Right atrium auricular region (tissue), 2 donors: Measurements from ENCODE around the gene F2. TPM values are rescaled to one million over a fixed set of nuclear protein-coding genes. Genes with fewer than 3 reads are reported as not detected.
A peak's percentile ranks its signal among the peaks of the same experiment; 100 is the strongest.

Source experiments
- DNase-seq: peaks from one replicate; pipeline ENCODE4 v3.0.0-alpha.2; 2019; ENCODE audit warnings: low spot score
- H3K27ac ChIP-seq, 2 donors: fragments of 200-600 bp; sonication (generic); 1 replicate in 1 of 2; 2 replicates in 1 of 2; pipeline ENCODE4 v1.5.1; 2016 to 2019
- H3K27me3 ChIP-seq, 2 donors: fragments of 200-600 bp; sonication (generic); one replicate each; pipeline versions ENCODE4 v1.5.1 to v1.6.0; 2017 to 2019
- H3K36me3 ChIP-seq: fragments of 200-600 bp; sonication (generic); one replicate; pipeline ENCODE4 v1.5.1; 2016
- H3K4me1 ChIP-seq, 2 donors: fragments of 200-600 bp; sonication (generic); one replicate each; pipeline versions ENCODE4 v1.5.1 to v1.6.0; 2017 to 2019
- H3K4me3 ChIP-seq, 2 donors: fragments of 200-600 bp; sonication (generic); 1 replicate in 1 of 2; 2 replicates in 1 of 2; pipeline ENCODE4 v1.5.1; 2017 to 2019; ENCODE audit warnings: mild to moderate bottlenecking in 1 of 2, moderate library complexity in 1 of 2
- H3K9me3 ChIP-seq, 2 donors: fragments of 200-600 bp; sonication (generic); one replicate each; pipeline ENCODE4 v1.5.1; 2019
- CTCF ChIP-seq, 2 donors: fragments of 200-600 bp; sonication (generic); IDR thresholded peaks; one replicate each; pipeline ENCODE4 v1.5.1; 2019; ENCODE audit warnings: antibody characterized with exemption in 2 of 2
- total RNA-seq, 2 donors: library from RNA; depleted of rRNA; stranded (reverse); fragments of >200 nt; gene quantifications; one replicate each; pipeline ENCODE4 v1.1.0, GENCODE V29; 2016

Gene F2
- total RNA-seq, 2 donors from 2014 or later, result not detected

GRCh38 chr11:46677991-46678740 is 40.8 kb upstream of the F2 start:
- no peak for DNase-seq
- H3K36me3 ChIP-seq, result peaks cover 66% of the 10 kb centered on the region

GRCh38 chr11:46678741-46679130 is 40.3 kb upstream of the F2 start:
- no peaks in the 10 kb centered on the region for H3K9me3 ChIP-seq
- no peak for TF ChIP-seq CTCF (IDR thresholded peaks at IDR 0.05)
- no peak overlapping the region for H3K4me3 ChIP-seq
- DNase-seq, result no peak
- H3K4me1 ChIP-seq, result peaks cover 0 to 51% of the 10 kb centered on the region in 2 donors
- H3K36me3 ChIP-seq, result peaks cover 60% of the 10 kb centered on the region
- no peaks in the 10 kb centered on the region for H3K27me3 ChIP-seq
- peak overlapping the region in 1 of 2 donors; percentile 88 for H3K27ac ChIP-seq

More at GRCh38 chr11:46677991-46678740, 40.8 kb upstream of the F2 start:
- Histone ChIP-seq H3K4me1 (peaks cover 0 to 51% of the 10 kb centered on the region in 2 donors), H3K4me3 (no peak overlapping the region), H3K27me3 (no peaks in the 10 kb centered on the region), H3K9me3 (no peaks in the 10 kb centered on the region), H3K27ac (peak overlapping the region; percentile 86 to 88)
- TF ChIP-seq CTCF (IDR thresholded peaks at IDR 0.05), result no peak

GRCh38 chr11:46679241-46680163 is 39.5 kb upstream of the F2 start:
- H3K4me1 ChIP-seq, result peaks cover 0 to 50% of the 10 kb centered on the region in 2 donors
- H3K36me3 ChIP-seq, result peaks cover 59% of the 10 kb centered on the region

GRCh38 chr11:46680164-46680760 is 38.8 kb upstream of the F2 start:
- peaks cover 59% of the 10 kb centered on the region for H3K36me3 ChIP-seq
- TF ChIP-seq CTCF (IDR thresholded peaks at IDR 0.05), result no peak

More at GRCh38 chr11:46679241-46680163, 39.5 kb upstream of the F2 start:
- H3K27me3 ChIP-seq, result no peaks in the 10 kb centered on the region
- TF ChIP-seq CTCF (IDR thresholded peaks at IDR 0.05), result no peak
- no peaks in the 10 kb centered on the region for H3K9me3 ChIP-seq
- DNase-seq, result no peak
- peak overlapping the region in 1 of 2 donors; percentile 88 for H3K27ac ChIP-seq
- no peak overlapping the region for H3K4me3 ChIP-seq

GRCh38 chr11:46680815-46681214 is 38.2 kb upstream of the F2 start:
- TF ChIP-seq CTCF (IDR thresholded peaks at IDR 0.05), result no peak
- Histone ChIP-seq H3K27ac (peak overlapping the region in 1 of 2 donors; percentile 15), H3K4me1 (peaks cover 0 to 47% of the 10 kb centered on the region in 2 donors), H3K4me3 (no peak overlapping the region), H3K9me3 (no peaks in the 10 kb centered on the region), H3K27me3 (no peaks in the 10 kb centered on the region), H3K36me3 (peaks cover 62% of the 10 kb centered on the region)
- no peak for DNase-seq

More at GRCh38 chr11:46680164-46680760, 38.8 kb upstream of the F2 start:
- DNase-seq, result no peak
- H3K4me3 ChIP-seq, result no peak overlapping the region
- no peaks in the 10 kb centered on the region for H3K9me3 ChIP-seq
- H3K27ac ChIP-seq, result peak overlapping the region in 1 of 2 donors; percentile 15
- peaks cover 0 to 50% of the 10 kb centered on the region in 2 donors for H3K4me1 ChIP-seq
- H3K27me3 ChIP-seq, result no peaks in the 10 kb centered on the region
